ENCODE data around the gene CDPF1.
A peak's percentile ranks its signal among the peaks of the same experiment; 100 is the strongest.

The CDPF1 gene

DNA sequence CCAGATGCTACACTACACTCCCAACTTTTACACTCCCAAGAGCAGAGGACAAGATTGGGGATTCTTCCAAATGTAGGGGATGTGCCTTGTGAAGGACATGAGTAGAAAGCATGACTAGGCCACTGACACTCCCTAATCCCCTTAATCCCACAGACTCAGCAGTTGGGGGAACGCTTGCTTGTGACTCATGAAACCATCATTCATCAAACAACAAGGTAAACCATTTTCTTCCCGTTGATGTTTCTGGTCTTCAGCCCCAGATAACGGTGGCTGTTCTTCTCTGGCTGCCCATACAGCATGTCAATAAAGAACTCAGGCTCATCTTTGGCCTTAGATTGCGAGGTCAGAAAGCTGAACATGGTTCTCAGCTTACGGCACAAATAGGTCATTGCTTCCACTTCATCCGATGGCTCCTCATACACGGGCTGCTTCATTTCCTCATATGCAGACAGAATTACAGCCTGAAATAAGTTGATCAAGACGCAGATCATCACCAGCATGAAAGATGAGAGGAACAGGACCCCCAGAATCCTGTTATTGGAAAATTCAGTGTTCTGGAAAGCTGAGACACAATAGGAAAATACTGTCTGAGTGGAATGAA is 6.4 kb upstream of the CDPF1 start:
- H3K9ac ChIP-seq: no peak overlapping the region
- H3K79me2 ChIP-seq (ENCODE audit: insufficient read depth, low read depth): no peaks in the 10 kb centered on the region
- no peaks in the 10 kb centered on the region for H3K27me3 ChIP-seq (ENCODE audit: insufficient read depth, low read depth)
- H3K4me2 ChIP-seq: no peak overlapping the region
- no peak overlapping the region for H3K27ac ChIP-seq
- H4K20me1 ChIP-seq (ENCODE audit: insufficient read depth): no peaks in the 10 kb centered on the region
- H3K36me3 ChIP-seq (ENCODE audit: insufficient read depth): no peaks in the 10 kb centered on the region
- no peak overlapping the region for H2AFZ ChIP-seq (ENCODE audit: low read depth)
- no peak overlapping the region for H3K4me3 ChIP-seq (IDR thresholded peaks at IDR 0.05; ENCODE audit: insufficient read depth, low read depth, low read length)
- peaks cover under 1% of the 10 kb centered on the region for H3K4me1 ChIP-seq (ENCODE audit: low read depth, poor library complexity, severe bottlenecking)
- TF ChIP-seq, protein P1, sequence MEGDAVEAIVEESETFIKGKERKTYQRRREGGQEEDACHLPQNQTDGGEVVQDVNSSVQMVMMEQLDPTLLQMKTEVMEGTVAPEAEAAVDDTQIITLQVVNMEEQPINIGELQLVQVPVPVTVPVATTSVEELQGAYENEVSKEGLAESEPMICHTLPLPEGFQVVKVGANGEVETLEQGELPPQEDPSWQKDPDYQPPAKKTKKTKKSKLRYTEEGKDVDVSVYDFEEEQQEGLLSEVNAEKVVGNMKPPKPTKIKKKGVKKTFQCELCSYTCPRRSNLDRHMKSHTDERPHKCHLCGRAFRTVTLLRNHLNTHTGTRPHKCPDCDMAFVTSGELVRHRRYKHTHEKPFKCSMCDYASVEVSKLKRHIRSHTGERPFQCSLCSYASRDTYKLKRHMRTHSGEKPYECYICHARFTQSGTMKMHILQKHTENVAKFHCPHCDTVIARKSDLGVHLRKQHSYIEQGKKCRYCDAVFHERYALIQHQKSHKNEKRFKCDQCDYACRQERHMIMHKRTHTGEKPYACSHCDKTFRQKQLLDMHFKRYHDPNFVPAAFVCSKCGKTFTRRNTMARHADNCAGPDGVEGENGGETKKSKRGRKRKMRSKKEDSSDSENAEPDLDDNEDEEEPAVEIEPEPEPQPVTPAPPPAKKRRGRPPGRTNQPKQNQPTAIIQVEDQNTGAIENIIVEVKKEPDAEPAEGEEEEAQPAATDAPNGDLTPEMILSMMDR (conservative IDR thresholded peaks at IDR 0.05; ENCODE audit: low read depth, low read length): no peak

DNA sequence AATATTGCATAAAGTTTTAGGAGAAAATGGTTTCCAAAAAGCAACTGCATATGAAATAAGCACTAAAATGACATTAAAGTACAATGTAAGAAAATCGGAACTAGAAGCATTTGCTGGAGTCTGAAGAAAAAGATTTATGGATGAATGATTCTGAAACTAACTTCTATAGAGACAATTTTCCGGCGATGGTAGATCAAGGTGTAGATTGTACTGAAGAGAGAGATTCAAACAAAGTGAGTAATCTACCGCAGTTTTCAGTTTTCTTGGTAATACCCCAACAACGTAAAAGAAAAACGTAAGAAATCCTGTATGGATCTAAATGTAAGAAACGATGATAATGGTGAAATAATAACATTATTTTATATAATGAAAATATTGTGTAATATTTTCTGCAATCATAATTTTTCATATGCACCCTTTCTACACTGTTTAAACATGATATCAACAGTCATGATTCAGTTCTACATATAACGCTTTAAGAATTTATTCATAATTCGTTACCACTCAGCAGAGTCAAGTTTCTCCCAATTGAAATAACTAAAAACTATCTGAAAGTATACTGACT is 1.8 kb upstream of the CDPF1 start:
- H2AFZ ChIP-seq (ENCODE audit: low read depth): no peak overlapping the region
- no peaks in the 10 kb centered on the region for H3K27me3 ChIP-seq (ENCODE audit: insufficient read depth, low read depth)
- 0 out of 2 replicates have a peak, but pooled peaks cover 4% of the 10 kb centered on the region for H3K79me2 ChIP-seq (ENCODE audit: insufficient read depth, low read depth)
- H3K4me3 ChIP-seq (IDR thresholded peaks at IDR 0.05; ENCODE audit: insufficient read depth, low read depth, low read length): no peak overlapping the region
- H3K9ac ChIP-seq: no peak overlapping the region
- TF ChIP-seq, protein P1 (conservative IDR thresholded peaks at IDR 0.05; ENCODE audit: low read depth, low read length): no peak
- no peaks in the 10 kb centered on the region for H4K20me1 ChIP-seq (ENCODE audit: insufficient read depth)
- no peaks in the 10 kb centered on the region for H3K36me3 ChIP-seq (ENCODE audit: insufficient read depth)
- H3K4me1 ChIP-seq (ENCODE audit: low read depth, poor library complexity, severe bottlenecking): peaks cover 18% of the 10 kb centered on the region
- H3K4me2 ChIP-seq: no peak overlapping the region
- H3K27ac ChIP-seq: no peak overlapping the region

- H3K4me3 ChIP-seq (IDR thresholded peaks at IDR 0.05; ENCODE audit: insufficient read depth, low read depth, low read length): no peak overlapping the region
- peaks cover 18% of the 10 kb centered on the region for H3K4me1 ChIP-seq (ENCODE audit: low read depth, poor library complexity, severe bottlenecking)
- no peaks in the 10 kb centered on the region for H3K27me3 ChIP-seq (ENCODE audit: insufficient read depth, low read depth)
- H4K20me1 ChIP-seq (ENCODE audit: insufficient read depth): no peaks in the 10 kb centered on the region
- H3K27ac ChIP-seq: no peak overlapping the region
- no peak overlapping the region for H2AFZ ChIP-seq (ENCODE audit: low read depth)
- peak overlapping the region; percentile 76; the same call in 1 of the 2 replicates for H3K4me2 ChIP-seq
- TF ChIP-seq, protein P1 (conservative IDR thresholded peaks at IDR 0.05; ENCODE audit: low read depth, low read length): no peak
- no peak overlapping the region for H3K9ac ChIP-seq
- H3K36me3 ChIP-seq (ENCODE audit: insufficient read depth): no peaks in the 10 kb centered on the region
- H3K79me2 ChIP-seq (ENCODE audit: insufficient read depth, low read depth): 0 out of 2 replicates have a peak, but pooled peaks cover 4% of the 10 kb centered on the region
Measured at GRCh38 chr22:46251266-46251665, 1.2 kb upstream of the CDPF1 start.

DNA sequence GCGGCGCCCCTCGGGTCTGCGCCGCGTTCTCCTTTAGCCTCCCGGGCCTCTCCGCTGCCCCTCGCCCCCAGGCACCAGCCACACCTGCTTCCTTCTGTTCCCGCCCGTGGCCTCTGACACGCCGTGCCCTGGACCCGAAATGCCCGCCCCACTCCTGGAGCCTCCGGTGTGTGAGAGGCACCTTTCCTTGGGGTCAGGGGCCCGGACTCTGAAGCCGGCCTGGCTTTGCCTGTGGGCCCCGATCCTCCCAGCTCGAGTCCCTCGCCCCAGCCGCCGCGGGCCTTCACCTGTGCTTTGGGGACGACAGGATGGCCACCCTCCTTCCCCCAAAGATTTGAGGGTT is 661 bp upstream of the CDPF1 start:
- Histone ChIP-seq H3K79me2 (ENCODE audit: insufficient read depth, low read depth) (0 out of 2 replicates have a peak, but pooled peaks cover 4% of the 10 kb centered on the region), H3K4me3 (IDR thresholded peaks at IDR 0.05; ENCODE audit: insufficient read depth, low read depth, low read length) (no peak overlapping the region), H4K20me1 (ENCODE audit: insufficient read depth) (no peaks in the 10 kb centered on the region), H3K4me2 (peak overlapping the region; percentile 76), H2AFZ (ENCODE audit: low read depth) (peak overlapping the region; percentile 64; the same call in 1 of the 2 replicates), H3K4me1 (ENCODE audit: low read depth, poor library complexity, severe bottlenecking) (peaks cover 18% of the 10 kb centered on the region), H3K36me3 (ENCODE audit: insufficient read depth) (no peaks in the 10 kb centered on the region), H3K9ac (peak overlapping the region; percentile 66), H3K27ac (peak overlapping the region; percentile 65), H3K27me3 (ENCODE audit: insufficient read depth, low read depth) (no peaks in the 10 kb centered on the region)
- TF ChIP-seq, protein P1 (conservative IDR thresholded peaks at IDR 0.05; ENCODE audit: low read depth, low read length): no peak

All from KMS-11 (cell line).